SK-N-SH (cell line): ENCODE measurements around the gene RANBP2. TPM values are rescaled to one million over a fixed set of nuclear protein-coding genes. Genes with fewer than 3 reads are reported as not detected.

ENCODE experiments used
- CTCF ChIA-PET: fragments of 300-600, 350-600 bp; formaldehyde crosslinking; extraction: SDS; loops from one replicate; lab custom pipeline; 2021; lab: Yijun Ruan, JAX
- POLR2A ChIA-PET: fragments of 350-600 bp; sonication (Branson Sonifier 250); formaldehyde crosslinking; extraction: SDS; loops from one replicate; lab custom pipeline; 2020; ENCODE audit warnings: antibody characterized with exemption, inconsistent platforms; lab: Yijun Ruan, JAX
- DNase-seq: peaks from one replicate; pipeline ENCODE4 v3.0.0; 2012
- H2AFZ ChIP-seq: fragments of 200-600 bp; sonication (generic); 2 replicates; pipeline ENCODE4 v1.8.1; 2016; ENCODE audit warnings: antibody characterized with exemption, mild to moderate bottlenecking, low read depth
- H3F3A ChIP-seq: fragments of 200-600 bp; sonication (generic); replicated peaks from 2 replicates; pipeline ENCODE3; 2016; ENCODE audit warnings: antibody characterized with exemption, mild to moderate bottlenecking; ENCODE audit not compliant: insufficient read depth
- H3K27ac ChIP-seq, 2 experiments: fragments of 200-500 bp in 1 of 2; fragments of 200-600 bp in 1 of 2; sonication (Bioruptor generic) in 1 of 2; sonication (generic), shearing (Covaris generic) in 1 of 2; 2 replicates each; pipeline versions ENCODE4 v1.5.1 to v1.6.1; 2014 to 2016; ENCODE audit warnings: low read depth in 2 of 2, inconsistent platforms in 1 of 2, low read length in 1 of 2, mild to moderate bottlenecking in 1 of 2, mixed read lengths in 1 of 2
- H3K27me3 ChIP-seq: fragments of 200-600 bp; sonication (generic), shearing (Covaris generic); 2 replicates; pipeline ENCODE4 v1.6.1; 2016; ENCODE audit warnings: mixed run types; ENCODE audit not compliant: insufficient read depth
- H3K36me3 ChIP-seq, 2 experiments: fragments of 200-500 bp in 1 of 2; fragments of 200-600 bp in 1 of 2; sonication (Bioruptor generic) in 1 of 2; sonication (generic) in 1 of 2; replicated peaks in 1 of 2; 2 replicates each; pipeline versions ENCODE3 to v1.5.1; 2014 to 2016; ENCODE audit warnings: low read length in 1 of 2, mild to moderate bottlenecking in 1 of 2; ENCODE audit not compliant: insufficient read depth in 2 of 2, control insufficient read depth in 1 of 2
- H3K4me1 ChIP-seq, 2 experiments: fragments of 200-500 bp in 1 of 2; fragments of 200-600 bp in 1 of 2; sonication (Bioruptor generic) in 1 of 2; sonication (generic), shearing (Covaris generic) in 1 of 2; 2 replicates each; pipeline versions ENCODE4 v1.5.1 to v1.6.1; 2014 to 2016; ENCODE audit warnings: low read depth in 1 of 2, low read length in 1 of 2, mixed run types in 1 of 2; ENCODE audit not compliant: insufficient read depth in 2 of 2, control insufficient read depth in 1 of 2
- H3K4me2 ChIP-seq: fragments of 200-600 bp; sonication (generic), shearing (Covaris generic); 2 replicates; pipeline ENCODE4 v1.6.1; 2017; ENCODE audit warnings: mixed run types
- H3K4me3 ChIP-seq, 2 experiments: fragments of 200-500 bp in 1 of 2; fragments of 200-600 bp in 1 of 2; sonication (Bioruptor generic) in 1 of 2; sonication (generic), shearing (Covaris generic) in 1 of 2; 2 replicates each; pipeline versions ENCODE4 v1.5.1 to v1.8.1; 2014 to 2016; ENCODE audit warnings: low read depth in 2 of 2, inconsistent platforms in 1 of 2, low read length in 1 of 2, mild to moderate bottlenecking in 1 of 2, mixed read lengths in 1 of 2, moderate library complexity in 1 of 2
- H3K79me2 ChIP-seq: fragments of 200-600 bp; sonication (generic); 2 replicates; pipeline ENCODE4 v1.8.1; 2017; ENCODE audit warnings: mild to moderate bottlenecking; ENCODE audit not compliant: insufficient read depth
- H3K9ac ChIP-seq: fragments of 200-600 bp; sonication (generic); 2 replicates; pipeline ENCODE4 v1.6.1; 2017; ENCODE audit warnings: mixed run types
- H3K9me2 ChIP-seq: fragments of 200-600 bp; sonication (generic); 2 replicates; pipeline ENCODE4 v1.6.1; 2017; ENCODE audit warnings: mixed run types
- H3K9me3 ChIP-seq: fragments of 200-600 bp; sonication (generic); 2 replicates; pipeline ENCODE4 v1.6.1; 2017; ENCODE audit warnings: mixed run types, mild to moderate bottlenecking, moderate library complexity
- H4K20me1 ChIP-seq: fragments of 200-600 bp; sonication (generic); 2 replicates; pipeline ENCODE4 v1.6.1; 2017; ENCODE audit warnings: mild to moderate bottlenecking, mixed run types; ENCODE audit not compliant: insufficient read depth
- CHD2 ChIP-seq: fragments of 150-350 bp; IDR thresholded peaks from 2 replicates; pipeline ENCODE4 v1.6.1; 2018; ENCODE audit warnings: low read length; ENCODE audit not compliant: partially characterized antibody
- CTCF ChIP-seq: fragments of 200-600 bp; sonication (generic); IDR thresholded peaks from 2 replicates; pipeline ENCODE4 v1.6.1; 2017; ENCODE audit warnings: antibody characterized with exemption, mild to moderate bottlenecking, moderate library complexity
- EZH2phosphoT487 ChIP-seq: fragments of 200-600 bp; sonication (generic); IDR thresholded peaks from 2 replicates; pipeline ENCODE4 v1.6.1; 2017; ENCODE audit warnings: low read depth, mixed run types, mild to moderate bottlenecking, antibody characterized with exemption, moderate library complexity, borderline replicate concordance
- JUND ChIP-seq: IDR thresholded peaks from 2 replicates; pipeline ENCODE4 v1.4.0; 2012
- MXI1 ChIP-seq: IDR thresholded peaks from 2 replicates; pipeline ENCODE4 v1.6.1; 2012; ENCODE audit warnings: mild to moderate bottlenecking, low read depth, low read length, improper control_type of control experiment
- RCOR1 ChIP-seq: fragments of 150-350 bp; IDR thresholded peaks from 2 replicates; pipeline ENCODE4 v1.6.1; 2017; ENCODE audit warnings: antibody characterized with exemption, low read length
- RFX5 ChIP-seq: IDR thresholded peaks from 2 replicates; pipeline ENCODE4 v1.6.1; 2012; ENCODE audit warnings: mild to moderate bottlenecking, improper control_type of control experiment, low read length
- TCF12 ChIP-seq: IDR thresholded peaks from 2 replicates; pipeline ENCODE4 v1.4.0; 2012
- TEAD4 ChIP-seq: IDR thresholded peaks from 2 replicates; pipeline ENCODE4 v1.4.0; 2012; ENCODE audit warnings: mild to moderate bottlenecking, borderline replicate concordance; ENCODE audit not compliant: insufficient read depth
- WGBS: methylation state at CpG from one replicate; pipeline ENCODE4 v1.1.6; 2017; ENCODE audit warnings: low lambda C conversion rate; 5-methylcytosine and 5-hydroxymethylcytosine counted together
- polyA plus RNA-seq, 3 experiments: library from polyadenylated mRNA; depleted of rRNA; stranded (reverse); fragments of >200 nt; gene quantifications; 2 replicates each; pipeline ENCODE4 v1.2.3, GENCODE V29; 2012
- TF ChIP-seq, protein P1 (sequence below): IDR thresholded peaks from 2 replicates; pipeline ENCODE4 v1.4.0; 2012; ENCODE audit warnings: low read depth, borderline replicate concordance
- TF ChIP-seq, protein P2 (sequence below): fragments of 150-350 bp; IDR thresholded peaks from 2 replicates; pipeline ENCODE4 v1.6.1; 2016; ENCODE audit warnings: mild to moderate bottlenecking, low read depth, low read length

RANBP2 gene
- polyA plus RNA-seq, 1 of the 3 experiments (the other 2 are of a cell fraction): 3.6 TPM

- Histone ChIP-seq H2AFZ (no peak overlapping the region), H3K9ac (no peak overlapping the region), H3F3A (no peaks in the 10 kb centered on the region), H3K9me2 (no peaks in the 10 kb centered on the region), H3K27ac (no peak overlapping the region), H3K27me3 (no peaks in the 10 kb centered on the region), H3K4me3 (no peak overlapping the region), H3K4me1 (no peaks in the 10 kb centered on the region), H3K4me2 (no peak overlapping the region)
- POLR2A ChIA-PET: no interaction called here
- CTCF ChIA-PET: no interaction called here
- TF ChIP-seq, protein P1, sequence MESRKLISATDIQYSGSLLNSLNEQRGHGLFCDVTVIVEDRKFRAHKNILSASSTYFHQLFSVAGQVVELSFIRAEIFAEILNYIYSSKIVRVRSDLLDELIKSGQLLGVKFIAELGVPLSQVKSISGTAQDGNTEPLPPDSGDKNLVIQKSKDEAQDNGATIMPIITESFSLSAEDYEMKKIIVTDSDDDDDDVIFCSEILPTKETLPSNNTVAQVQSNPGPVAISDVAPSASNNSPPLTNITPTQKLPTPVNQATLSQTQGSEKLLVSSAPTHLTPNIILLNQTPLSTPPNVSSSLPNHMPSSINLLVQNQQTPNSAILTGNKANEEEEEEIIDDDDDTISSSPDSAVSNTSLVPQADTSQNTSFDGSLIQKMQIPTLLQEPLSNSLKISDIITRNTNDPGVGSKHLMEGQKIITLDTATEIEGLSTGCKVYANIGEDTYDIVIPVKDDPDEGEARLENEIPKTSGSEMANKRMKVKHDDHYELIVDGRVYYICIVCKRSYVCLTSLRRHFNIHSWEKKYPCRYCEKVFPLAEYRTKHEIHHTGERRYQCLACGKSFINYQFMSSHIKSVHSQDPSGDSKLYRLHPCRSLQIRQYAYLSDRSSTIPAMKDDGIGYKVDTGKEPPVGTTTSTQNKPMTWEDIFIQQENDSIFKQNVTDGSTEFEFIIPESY: no peak
- TF ChIP-seq MXI1: no peak
- TF ChIP-seq, all 33 proteins: peak for 0
- Histone ChIP-seq H4K20me1 (no peaks in the 10 kb centered on the region), H3K79me2 (peaks cover 18% of the 10 kb centered on the region), H3K36me3 (peaks cover 12 to 64% of the 10 kb centered on the region in 2 experiments), H3K9me3 (no peaks in the 10 kb centered on the region)
- 96% methylated on average over 1 of the region's 1 CpG for WGBS
- DNase-seq: no peak
Measured at GRCh38 chr2:108813732-108814131, 94.5 kb downstream of the RANBP2 start.

DNA sequence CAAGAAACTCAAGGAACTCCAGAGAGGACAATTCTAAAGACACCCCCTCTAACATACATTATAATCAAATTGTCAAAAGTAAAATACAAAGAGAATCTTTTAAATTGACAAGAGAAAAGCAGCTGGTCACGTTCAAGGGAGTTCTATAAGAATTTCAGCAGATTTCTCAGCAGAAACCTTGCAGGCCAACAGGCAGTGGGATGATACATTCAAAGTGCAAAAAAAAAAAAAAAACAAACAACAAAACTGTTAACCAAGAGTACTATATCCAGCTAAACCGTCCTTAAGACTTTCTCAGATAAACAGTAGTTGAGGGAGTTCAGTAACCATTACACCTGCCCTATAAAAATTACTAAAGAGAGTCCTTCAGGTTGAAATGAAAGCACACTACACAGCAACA is 101.2 kb downstream of the RANBP2 start:
- DNase-seq: no peak
- no peak overlapping the region for H3K4me3 ChIP-seq
- no peaks in the 10 kb centered on the region for H3K4me1 ChIP-seq
- H4K20me1 ChIP-seq: no peaks in the 10 kb centered on the region
- 94% methylated on average over 2 of the region's 2 CpGs for WGBS
- H3K36me3 ChIP-seq: peaks cover 10 to 58% of the 10 kb centered on the region in 2 experiments
- ChIA-PET CTCF (no interaction called here), POLR2A (no interaction called here)
- H3K9me3 ChIP-seq: no peaks in the 10 kb centered on the region
- no peak overlapping the region for H3K27ac ChIP-seq
- no peak overlapping the region for H2AFZ ChIP-seq
- H3K9me2 ChIP-seq: no peaks in the 10 kb centered on the region
- no peak overlapping the region for H3K9ac ChIP-seq
- no peaks in the 10 kb centered on the region for H3K27me3 ChIP-seq
- no peak overlapping the region for H3K4me2 ChIP-seq
- TF ChIP-seq, protein P1: no peak
- TF ChIP-seq, protein P2, sequence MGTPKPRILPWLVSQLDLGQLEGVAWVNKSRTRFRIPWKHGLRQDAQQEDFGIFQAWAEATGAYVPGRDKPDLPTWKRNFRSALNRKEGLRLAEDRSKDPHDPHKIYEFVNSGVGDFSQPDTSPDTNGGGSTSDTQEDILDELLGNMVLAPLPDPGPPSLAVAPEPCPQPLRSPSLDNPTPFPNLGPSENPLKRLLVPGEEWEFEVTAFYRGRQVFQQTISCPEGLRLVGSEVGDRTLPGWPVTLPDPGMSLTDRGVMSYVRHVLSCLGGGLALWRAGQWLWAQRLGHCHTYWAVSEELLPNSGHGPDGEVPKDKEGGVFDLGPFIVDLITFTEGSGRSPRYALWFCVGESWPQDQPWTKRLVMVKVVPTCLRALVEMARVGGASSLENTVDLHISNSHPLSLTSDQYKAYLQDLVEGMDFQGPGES: no peak
- TF ChIP-seq RFX5 (no peak), EZH2phosphoT487 (no peak), MXI1 (no peak), CTCF (no peak), TCF12 (no peak), TEAD4 (no peak), RCOR1 (no peak), CHD2 (no peak), JUND (no peak)
- H3K79me2 ChIP-seq: no peaks in the 10 kb centered on the region
- peaks cover 3% of the 10 kb centered on the region for H3F3A ChIP-seq
